Measurements from ENCODE around the gene ANO8.

ANO8 gene

DNA sequence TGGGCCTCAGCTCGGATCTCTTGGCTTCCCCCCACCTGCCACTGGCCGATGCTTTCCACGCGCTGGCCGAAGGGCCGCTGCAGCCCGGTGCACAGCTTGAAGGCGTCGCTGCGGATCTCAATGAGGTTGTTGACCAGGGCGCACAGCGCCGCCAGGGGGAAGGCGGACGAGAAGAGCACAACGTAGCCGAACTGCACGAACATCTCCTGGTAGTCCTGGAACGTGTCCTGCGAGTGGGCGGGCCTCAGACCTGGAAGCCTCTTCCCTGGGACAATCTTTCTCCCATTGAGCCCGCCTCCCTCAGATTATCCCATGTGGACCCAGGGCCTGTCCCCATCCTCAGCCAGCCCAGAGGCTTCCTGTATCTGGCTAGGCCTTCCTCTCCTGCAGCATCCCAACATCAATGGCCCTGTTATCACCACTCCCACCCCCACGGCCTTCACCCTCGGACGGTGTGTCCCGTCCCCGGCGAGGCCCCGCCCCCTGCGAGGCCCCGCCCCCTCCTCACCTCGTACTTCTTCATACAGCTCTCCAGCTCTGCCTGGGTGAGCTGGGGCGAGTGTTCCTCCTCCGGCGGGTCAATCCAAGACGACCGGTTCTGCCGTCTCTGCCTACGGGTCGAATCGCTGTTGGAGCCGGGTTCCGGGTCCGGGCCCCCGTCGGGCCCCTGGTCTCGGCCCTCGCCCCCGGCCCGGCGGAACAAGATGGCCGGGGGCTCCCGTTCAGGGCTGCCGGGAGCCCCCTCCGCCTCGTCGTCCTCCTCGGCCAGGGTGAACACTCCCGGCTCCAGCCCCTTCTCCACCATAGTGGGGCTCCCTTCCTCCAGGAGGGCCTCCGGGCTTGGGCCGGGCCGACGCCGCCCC lies 6.8 kb downstream of the ANO8 start:
- peak; percentile 53 for DNase-seq

GRCh38 chr19:17327068-17327653 lies 7.5 kb downstream of the ANO8 start:
- no peak for DNase-seq

- DNase-seq, result no peak
Measured at GRCh38 chr19:17326595-17326966, 8.1 kb downstream of the ANO8 start.

DNA sequence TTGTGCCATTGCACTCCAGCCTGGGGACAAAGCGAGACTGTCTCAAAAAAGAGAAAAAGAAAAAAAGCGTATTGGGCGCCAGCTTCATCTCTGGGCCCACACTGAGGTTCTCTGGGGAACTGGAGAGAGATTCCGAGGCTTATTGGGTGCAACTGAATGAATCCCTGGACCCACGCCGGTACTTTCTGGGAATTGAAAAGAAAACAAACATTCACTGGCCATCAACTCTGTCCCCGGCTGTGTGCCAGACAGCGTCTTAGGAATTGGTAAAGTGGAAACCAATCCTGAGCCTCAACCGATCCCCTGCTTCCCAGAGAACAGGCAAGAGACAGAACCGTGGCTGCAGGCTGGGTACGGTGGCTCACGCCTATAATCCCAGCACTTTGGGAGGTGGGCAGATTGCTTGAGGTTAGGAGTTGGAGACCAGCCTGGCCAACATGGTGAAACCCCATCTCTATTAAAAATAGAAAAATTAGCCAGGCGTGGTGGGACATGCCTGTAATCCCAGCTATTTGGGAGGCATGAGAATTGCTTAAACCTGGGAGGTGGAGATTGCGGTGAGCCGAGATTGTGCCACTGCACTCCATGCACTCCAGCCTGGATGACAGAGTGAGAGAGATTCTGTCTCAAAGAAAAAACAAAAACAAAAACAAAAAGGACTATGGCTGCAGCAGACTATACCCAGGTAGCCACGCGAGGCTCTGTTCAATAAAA lies 8.6 kb downstream of the ANO8 start:
- no peak for DNase-seq

DNA sequence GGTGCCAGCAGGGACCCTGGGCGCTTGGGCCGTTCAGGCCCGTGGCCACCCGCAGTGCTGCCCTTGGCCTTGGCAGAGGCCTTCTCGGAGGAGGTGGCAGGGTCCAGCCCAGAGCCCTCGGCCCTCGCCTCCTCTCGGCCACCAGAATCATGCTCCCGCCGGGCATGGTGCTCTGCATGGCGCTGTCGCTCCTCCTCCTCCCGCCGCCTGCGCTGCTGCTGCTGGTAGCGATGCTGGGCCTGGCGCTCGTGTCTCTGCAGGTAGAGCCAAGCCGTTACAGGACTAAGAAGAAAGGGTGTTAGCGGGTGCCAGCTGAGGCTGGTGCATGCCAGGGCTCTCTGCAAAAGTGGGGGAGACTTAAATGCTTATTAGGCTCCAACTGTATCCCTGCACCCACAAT lies 9.5 kb downstream of the ANO8 start:
- DNase-seq, result no peak

DNA sequence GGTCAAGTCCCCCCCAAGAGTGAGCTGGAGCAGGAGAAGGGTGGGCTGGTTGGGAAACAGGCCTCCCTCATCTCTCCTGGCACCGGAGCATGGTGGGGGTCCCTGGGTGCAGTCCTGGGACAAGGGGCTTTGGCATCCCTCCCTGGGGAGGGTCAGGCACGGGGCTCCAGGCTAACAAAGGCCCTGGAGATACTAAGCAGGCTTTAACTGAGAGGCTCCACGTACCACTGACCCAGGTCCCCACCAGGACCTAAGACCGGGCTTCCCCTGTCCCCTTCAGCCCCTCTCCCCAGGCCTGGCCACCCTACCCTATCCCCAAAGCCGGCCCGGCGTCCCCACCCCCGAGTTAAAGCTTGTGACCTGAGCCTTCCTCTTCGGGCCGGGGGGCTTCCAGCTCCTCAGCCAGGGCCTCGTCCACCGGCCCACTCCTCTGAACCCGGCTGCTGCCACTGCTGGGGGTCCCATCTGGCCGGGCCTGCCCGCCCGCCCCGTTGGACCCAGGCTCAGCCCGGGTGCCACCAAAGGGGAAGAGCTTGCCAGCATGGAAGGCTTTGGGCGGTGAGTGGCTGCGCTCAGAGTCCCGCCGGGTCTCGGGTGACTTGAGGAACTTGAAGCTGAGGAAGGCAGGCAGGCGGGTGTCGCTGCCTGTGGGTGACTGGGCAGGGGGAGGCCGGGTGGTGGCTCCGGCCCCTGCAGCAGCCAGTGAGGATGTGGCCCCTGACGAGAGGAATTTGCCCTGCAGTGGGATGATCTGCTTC lies 10.1 kb downstream of the ANO8 start:
- no peak for DNase-seq

- DNase-seq, result no peak
Measured at GRCh38 chr19:17323964-17324332, 10.7 kb downstream of the ANO8 start.

- no peak for DNase-seq
Measured at GRCh38 chr19:17323300-17323963, 11.2 kb downstream of the ANO8 start.

DNA sequence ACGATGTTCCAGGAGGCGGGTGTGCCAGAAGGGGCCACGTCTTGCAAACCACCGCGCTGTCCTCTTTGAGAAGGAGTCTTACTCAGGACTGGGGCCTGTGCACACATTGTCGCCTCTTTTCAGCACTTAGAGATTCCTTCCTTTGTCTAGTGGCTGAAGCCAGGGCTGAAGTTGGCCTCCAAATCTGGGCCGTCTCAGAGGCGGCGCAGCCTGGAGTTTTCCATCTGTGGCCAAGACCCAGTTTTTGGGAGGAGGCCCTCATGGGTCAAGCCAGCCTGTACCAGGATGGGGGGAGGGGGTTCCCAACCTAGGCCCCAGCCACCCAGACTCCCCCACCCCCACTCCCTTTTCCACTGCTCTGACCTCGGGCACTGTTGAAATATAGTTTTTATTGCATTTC lies 11.8 kb downstream of the ANO8 start:
- DNase-seq, result no peak

GRCh38 chr19:17321655-17322489 lies 12.8 kb downstream of the ANO8 start:
- no peak for DNase-seq

DNA sequence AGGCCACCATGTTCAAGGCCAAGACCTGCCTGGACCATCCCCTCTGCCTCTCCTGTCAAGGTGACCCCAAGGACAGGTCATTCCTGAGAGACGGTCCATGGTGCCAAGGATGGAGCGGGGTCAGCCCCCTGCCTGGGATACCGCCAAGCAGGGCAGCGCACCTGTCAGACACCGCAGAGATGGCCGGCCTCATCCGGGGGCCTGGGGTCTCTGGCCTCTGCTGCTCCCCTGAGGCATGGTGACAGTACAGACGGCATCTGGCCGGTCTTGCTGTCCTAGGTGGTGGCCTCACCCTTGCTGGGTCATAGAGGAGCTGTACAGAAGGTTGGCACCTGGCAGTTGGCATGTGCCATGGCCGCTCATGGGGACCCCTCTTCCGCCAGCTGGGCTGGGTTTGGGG lies 14.2 kb downstream of the ANO8 start:
- no peak for DNase-seq

- DNase-seq, result no peak
Measured at GRCh38 chr19:17319473-17320238, 15.0 kb downstream of the ANO8 start.

DNA sequence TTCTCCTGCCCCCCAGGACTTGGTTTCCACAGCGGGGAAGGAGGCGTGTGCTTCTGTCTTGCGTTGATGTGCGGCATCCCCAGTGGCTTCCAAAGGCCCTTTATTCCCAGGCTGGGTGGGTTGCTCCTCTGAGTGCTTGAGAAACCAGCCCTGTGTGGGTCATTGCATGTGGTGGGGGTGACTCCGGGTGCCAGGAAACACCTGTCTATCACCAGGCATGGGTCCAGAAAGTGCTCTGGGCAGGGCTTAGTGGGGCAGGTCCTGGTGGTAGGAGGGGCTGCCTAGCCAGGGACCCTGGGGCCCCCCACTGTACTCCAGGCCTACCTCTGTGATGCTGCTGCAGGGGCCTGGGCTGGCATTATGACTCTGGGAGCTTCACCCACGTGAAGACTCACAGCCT lies 15.7 kb downstream of the ANO8 start:
- no peak for DNase-seq

- no peak for DNase-seq
Measured at GRCh38 chr19:17314007-17314593, 20.6 kb downstream of the ANO8 start.

- no peak for DNase-seq
Measured at GRCh38 chr19:17312189-17313113, 22.2 kb downstream of the ANO8 start.

GRCh38 chr19:17311455-17312188 lies 23.0 kb downstream of the ANO8 start:
- no peak for DNase-seq

DNA sequence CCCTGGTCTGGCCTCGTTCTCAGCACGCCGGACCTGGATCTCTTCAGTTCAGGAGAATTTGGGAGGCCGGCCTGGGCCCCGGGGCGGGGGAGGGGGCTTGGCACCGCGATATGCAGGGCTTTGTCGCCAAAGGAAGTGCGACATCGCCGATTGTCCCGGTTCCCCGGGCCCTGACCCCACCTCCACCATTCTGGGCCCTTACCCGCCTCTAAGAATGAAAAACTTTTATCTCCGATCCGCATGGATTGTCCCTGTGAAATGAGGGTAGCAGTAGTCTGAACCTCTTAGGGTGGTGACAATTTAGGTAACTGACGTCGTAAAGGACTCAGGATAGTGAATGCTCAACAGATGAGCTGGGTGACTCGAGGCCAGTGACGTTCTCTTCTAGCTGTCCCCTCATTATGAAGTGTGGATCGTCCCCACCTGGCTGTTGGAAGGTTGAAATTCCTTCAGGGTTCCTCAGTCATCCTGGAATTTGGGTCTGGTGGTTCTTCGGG lies 24.6 kb downstream of the ANO8 start:
- no peak for DNase-seq

- DNase-seq, result peak; percentile 98
Measured at GRCh38 chr19:17309198-17309964, 25.3 kb downstream of the ANO8 start, which contains the start of gene DDA1. Gene DDA1, plus strand, starts transcription at chr19:17309563. Its CDS starts 92 bp downstream, at chr19:17309655.
